Measurements from ENCODE around the gene ZBTB40.

- TF ChIP-seq CTCF (IDR thresholded peaks at IDR 0.05) (no peak), POLR2A (IDR thresholded peaks at IDR 0.05) (no peak)
These were observed 40.1 kb upstream of the ZBTB40 start for GRCh38 chr1:22411589-22411988.
